Measurements from ENCODE around the gene MGAT1.

Gene MGAT1

DNA sequence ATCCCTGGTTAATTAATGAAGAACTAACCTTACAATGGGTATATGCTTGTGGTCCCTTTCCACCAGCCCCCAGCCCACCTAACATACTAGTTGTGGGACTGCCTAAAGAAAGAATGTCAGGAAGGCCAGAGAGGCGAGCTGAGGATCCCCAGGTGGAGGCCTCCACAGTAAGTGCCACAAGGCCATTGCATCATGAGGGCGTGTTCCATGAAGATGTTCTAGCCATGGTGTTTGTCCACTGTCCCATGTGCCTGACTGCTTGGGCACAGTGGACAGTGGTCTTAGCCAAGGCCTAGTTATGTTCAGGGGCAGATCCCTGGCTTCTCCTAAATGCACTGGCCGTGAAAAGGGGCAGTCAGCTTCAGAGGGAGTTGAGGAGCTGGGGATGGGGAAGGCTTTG, 37.3 kb upstream of the MGAT1 start:
- WGBS (ENCODE audit: extremely low coverage, insufficient coverage, insufficient read length): no CpG with 5 or more reads among the region's 3 CpGs
- no peak overlapping the region for H3K27ac ChIP-seq (ENCODE audit: low read depth, low read length)
- no peak overlapping the region for H3K9ac ChIP-seq (ENCODE audit: low read length)
- H3K23ac ChIP-seq (ENCODE audit: low read length): no peak overlapping the region
- H3K4me3 ChIP-seq (ENCODE audit: low read depth, low read length): no peak overlapping the region
- H4K91ac ChIP-seq (ENCODE audit: low read depth, low read length): no peak overlapping the region
- H3K79me2 ChIP-seq (ENCODE audit: control insufficient read depth, insufficient read depth, low read length, poor library complexity): no peaks in the 10 kb centered on the region
- no peak overlapping the region for H3K4ac ChIP-seq (ENCODE audit: low read depth, low read length)
- no peak overlapping the region for H3K18ac ChIP-seq (ENCODE audit: low read length)
- no peak overlapping the region for H3K4me2 ChIP-seq (ENCODE audit: low read length)
- no peak overlapping the region for H2BK120ac ChIP-seq (ENCODE audit: insufficient read depth, low read length, poor library complexity)
- H2BK12ac ChIP-seq (ENCODE audit: low read length): no peak overlapping the region
- no peaks in the 10 kb centered on the region for H3K27me3 ChIP-seq (ENCODE audit: insufficient read depth, low read length)
- H3K36me3 ChIP-seq (ENCODE audit: control insufficient read depth in 1 of 2, insufficient read depth in 2 of 2, low read length in 2 of 2): peaks cover 0 to 2% of the 10 kb centered on the region in 2 experiments
- H4K12ac ChIP-seq (ENCODE audit: low read depth, low read length): no peak overlapping the region
- H3K9me3 ChIP-seq (ENCODE audit: insufficient read depth, low read depth, low read length): no peaks in the 10 kb centered on the region
- no peak overlapping the region for H2BK5ac ChIP-seq (ENCODE audit: low read depth, low read length, poor library complexity)
- H2AFZ ChIP-seq (ENCODE audit: insufficient read depth, low read length, poor library complexity): no peak overlapping the region
- no peak for DNase-seq
- no peak overlapping the region for H3K14ac ChIP-seq (ENCODE audit: low read length)
- H3K79me1 ChIP-seq (ENCODE audit: low read length): no peaks in the 10 kb centered on the region
- H4K8ac ChIP-seq (ENCODE audit: low read depth, low read length): no peak overlapping the region
- H2AK5ac ChIP-seq (ENCODE audit: low read length): no peak overlapping the region
- no peaks in the 10 kb centered on the region for H3K4me1 ChIP-seq (ENCODE audit: control insufficient read depth in 1 of 2, insufficient read depth in 2 of 2, low read length in 2 of 2)

DNA sequence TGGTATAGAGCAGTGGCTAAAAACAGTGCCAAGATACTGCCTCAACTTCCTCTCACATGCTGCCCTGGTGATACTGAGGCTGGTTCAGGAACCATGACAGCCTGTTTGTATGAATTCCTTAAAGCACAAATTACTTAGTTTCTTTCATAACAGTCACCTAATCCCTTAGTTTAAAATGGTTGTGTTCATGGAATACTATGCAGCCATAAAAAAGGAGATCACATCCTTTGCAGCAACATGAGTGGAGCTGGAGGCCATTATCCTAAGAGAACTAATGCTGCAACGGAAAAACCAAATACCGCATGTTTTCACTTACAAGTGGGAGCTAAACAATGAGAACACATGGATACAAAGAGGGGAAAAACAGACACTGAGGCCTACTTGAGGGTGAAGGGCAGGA, 36.6 kb upstream of the MGAT1 start:
- no peak for DNase-seq
- Histone ChIP-seq H3K4me3 (ENCODE audit: low read depth, low read length) (no peak overlapping the region), H3K4me2 (ENCODE audit: low read length) (no peak overlapping the region), H2BK120ac (ENCODE audit: insufficient read depth, low read length, poor library complexity) (no peak overlapping the region), H4K91ac (ENCODE audit: low read depth, low read length) (no peak overlapping the region), H2AK5ac (ENCODE audit: low read length) (no peak overlapping the region), H3K36me3 (ENCODE audit: control insufficient read depth in 1 of 2, insufficient read depth in 2 of 2, low read length in 2 of 2) (peaks cover 2 to 4% of the 10 kb centered on the region in 2 experiments), H2BK5ac (ENCODE audit: low read depth, low read length, poor library complexity) (no peak overlapping the region), H3K4me1 (ENCODE audit: control insufficient read depth in 1 of 2, insufficient read depth in 2 of 2, low read length in 2 of 2) (no peaks in the 10 kb centered on the region), H3K27ac (ENCODE audit: low read depth, low read length) (no peak overlapping the region), H3K27me3 (ENCODE audit: insufficient read depth, low read length) (no peaks in the 10 kb centered on the region), H3K9ac (ENCODE audit: low read length) (no peak overlapping the region), H3K18ac (ENCODE audit: low read length) (no peak overlapping the region), H4K8ac (ENCODE audit: low read depth, low read length) (no peak overlapping the region), H3K79me1 (ENCODE audit: low read length) (no peaks in the 10 kb centered on the region), H3K23ac (ENCODE audit: low read length) (no peak overlapping the region), H4K12ac (ENCODE audit: low read depth, low read length) (no peak overlapping the region), H3K14ac (ENCODE audit: low read length) (no peak overlapping the region), H3K9me3 (ENCODE audit: insufficient read depth, low read depth, low read length) (no peaks in the 10 kb centered on the region), H2BK12ac (ENCODE audit: low read length) (no peak overlapping the region), H3K4ac (ENCODE audit: low read depth, low read length) (no peak overlapping the region), H3K79me2 (ENCODE audit: control insufficient read depth, insufficient read depth, low read length, poor library complexity) (no peaks in the 10 kb centered on the region), H2AFZ (ENCODE audit: insufficient read depth, low read length, poor library complexity) (no peak overlapping the region)
- WGBS (ENCODE audit: extremely low coverage, insufficient coverage, insufficient read length): no CpG with 5 or more reads among the region's 2 CpGs

DNA sequence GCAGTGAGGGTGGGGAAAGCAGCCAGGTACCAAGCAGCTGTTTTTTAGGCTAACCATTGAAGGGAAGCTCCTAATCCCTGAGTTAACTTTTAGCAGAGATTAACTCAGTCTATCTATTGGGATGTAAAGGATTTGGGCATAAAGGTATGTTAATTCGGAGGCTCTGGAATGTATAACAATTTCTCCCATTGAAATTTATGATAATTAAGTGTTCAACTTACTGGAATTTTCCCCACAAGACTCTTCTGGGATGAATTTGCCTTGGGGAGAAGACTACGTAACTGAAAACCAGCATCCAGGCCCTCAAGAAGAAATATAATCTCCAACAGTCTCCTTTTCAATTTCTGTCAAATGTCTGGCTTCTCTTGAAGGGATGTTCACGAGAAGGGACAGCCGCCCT, 34.9 kb upstream of the MGAT1 start:
- Histone ChIP-seq H4K8ac (ENCODE audit: low read depth, low read length) (no peak overlapping the region), H2AK5ac (ENCODE audit: low read length) (no peak overlapping the region), H3K14ac (ENCODE audit: low read length) (no peak overlapping the region), H3K27me3 (ENCODE audit: insufficient read depth, low read length) (no peaks in the 10 kb centered on the region), H2AFZ (ENCODE audit: insufficient read depth, low read length, poor library complexity) (no peak overlapping the region), H3K27ac (ENCODE audit: low read depth, low read length) (no peak overlapping the region), H2BK5ac (ENCODE audit: low read depth, low read length, poor library complexity) (no peak overlapping the region), H3K4me3 (ENCODE audit: low read depth, low read length) (no peak overlapping the region), H3K23ac (ENCODE audit: low read length) (no peak overlapping the region), H3K9ac (ENCODE audit: low read length) (no peak overlapping the region), H3K4me2 (ENCODE audit: low read length) (no peak overlapping the region), H3K79me1 (ENCODE audit: low read length) (no peaks in the 10 kb centered on the region), H3K4ac (ENCODE audit: low read depth, low read length) (no peak overlapping the region), H3K79me2 (ENCODE audit: control insufficient read depth, insufficient read depth, low read length, poor library complexity) (no peaks in the 10 kb centered on the region), H2BK12ac (ENCODE audit: low read length) (no peak overlapping the region), H3K4me1 (ENCODE audit: control insufficient read depth in 1 of 2, insufficient read depth in 2 of 2, low read length in 2 of 2) (peaks cover 0 to 3% of the 10 kb centered on the region in 2 experiments), H4K12ac (ENCODE audit: low read depth, low read length) (no peak overlapping the region), H3K9me3 (ENCODE audit: insufficient read depth, low read depth, low read length) (no peaks in the 10 kb centered on the region), H4K91ac (ENCODE audit: low read depth, low read length) (no peak overlapping the region), H3K36me3 (ENCODE audit: control insufficient read depth in 1 of 2, insufficient read depth in 2 of 2, low read length in 2 of 2) (peaks cover 4% of the 10 kb centered on the region in 2 experiments), H2BK120ac (ENCODE audit: insufficient read depth, low read length, poor library complexity) (no peak overlapping the region), H3K18ac (ENCODE audit: low read length) (no peak overlapping the region)
- no CpG with 5 or more reads among the region's 4 CpGs for WGBS (ENCODE audit: extremely low coverage, insufficient coverage, insufficient read length)
- DNase-seq: no peak

DNA sequence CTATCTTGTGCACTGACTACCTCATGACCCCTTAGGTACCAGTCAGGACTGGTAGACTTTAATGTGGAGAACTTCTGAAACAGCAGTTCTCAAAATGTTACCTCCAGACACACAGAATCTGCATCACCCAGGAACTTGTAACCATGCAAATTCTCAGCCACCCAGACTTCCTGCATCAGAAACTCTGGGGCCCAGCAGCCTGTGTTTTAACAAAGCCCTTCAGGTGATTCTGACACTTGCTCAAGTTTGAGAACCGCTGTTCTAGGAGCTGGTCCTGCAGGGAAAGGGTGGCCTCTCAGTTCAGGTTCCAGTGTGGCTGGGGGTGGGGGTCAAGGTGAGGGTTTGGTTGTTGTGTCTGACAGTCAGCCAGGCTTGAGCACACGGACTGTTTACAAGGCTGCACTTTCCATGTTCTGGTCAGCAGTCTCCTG, 30.0 kb upstream of the MGAT1 start:
- Histone ChIP-seq H2AFZ (ENCODE audit: insufficient read depth, low read length, poor library complexity) (no peak overlapping the region), H3K9me3 (ENCODE audit: insufficient read depth, low read depth, low read length) (peaks cover 6% of the 10 kb centered on the region), H3K23ac (ENCODE audit: low read length) (no peak overlapping the region), H3K79me2 (ENCODE audit: control insufficient read depth, insufficient read depth, low read length, poor library complexity) (peaks cover 11% of the 10 kb centered on the region), H3K4ac (ENCODE audit: low read depth, low read length) (no peak overlapping the region), H3K79me1 (ENCODE audit: low read length) (peaks cover 16% of the 10 kb centered on the region), H3K27ac (ENCODE audit: low read depth, low read length) (no peak overlapping the region), H2BK120ac (ENCODE audit: insufficient read depth, low read length, poor library complexity) (no peak overlapping the region), H4K8ac (ENCODE audit: low read depth, low read length) (no peak overlapping the region), H2BK5ac (ENCODE audit: low read depth, low read length, poor library complexity) (no peak overlapping the region), H2BK12ac (ENCODE audit: low read length) (peak overlapping the region; percentile 20), H3K9ac (ENCODE audit: low read length) (no peak overlapping the region), H3K4me3 (ENCODE audit: low read depth, low read length) (no peak overlapping the region), H4K91ac (ENCODE audit: low read depth, low read length) (peak overlapping the region; percentile 53), H3K36me3 (ENCODE audit: control insufficient read depth in 1 of 2, insufficient read depth in 2 of 2, low read length in 2 of 2) (peaks cover 8 to 11% of the 10 kb centered on the region in 2 experiments), H2AK5ac (ENCODE audit: low read length) (no peak overlapping the region), H4K12ac (ENCODE audit: low read depth, low read length) (no peak overlapping the region), H3K4me1 (ENCODE audit: control insufficient read depth in 1 of 2, insufficient read depth in 2 of 2, low read length in 2 of 2) (peaks cover 11 to 13% of the 10 kb centered on the region in 2 experiments), H3K18ac (ENCODE audit: low read length) (no peak overlapping the region), H3K27me3 (ENCODE audit: insufficient read depth, low read length) (no peaks in the 10 kb centered on the region), H3K4me2 (ENCODE audit: low read length) (no peak overlapping the region), H3K14ac (ENCODE audit: low read length) (no peak overlapping the region)
- no CpG with 5 or more reads among the region's 2 CpGs for WGBS (ENCODE audit: extremely low coverage, insufficient coverage, insufficient read length)
- no peak for DNase-seq

Measured in trophoblast cell (in vitro differentiated cells and primary cell).